H1 (cell line): Measurements from ENCODE around the gene CBY1. TPM values are rescaled to one million over a fixed set of nuclear protein-coding genes. Genes with fewer than 3 reads are reported as not detected.

ENCODE experiments used
- ASH2L ChIP-seq: fragments of 200-600, 300-600 bp; sonication (generic); IDR thresholded peaks from one replicate; pipeline ENCODE4 v1.7.1; 2017; ENCODE audit warnings: low read length
- ATF2 ChIP-seq: IDR thresholded peaks from 2 replicates; pipeline ENCODE4 v1.6.1; 2012; ENCODE audit warnings: low read length, inconsistent platforms
- BACH1 ChIP-seq: IDR thresholded peaks from 2 replicates; pipeline ENCODE4 v1.6.1; 2012; ENCODE audit warnings: low read length, improper control_type of control experiment
- BRCA1 ChIP-seq: IDR thresholded peaks from 2 replicates; pipeline ENCODE4 v1.6.1; 2012; ENCODE audit warnings: low read depth, low read length, improper control_type of control experiment
- CBX5 ChIP-seq: fragments of 300-800, 300-1000 bp; sonication (generic); IDR thresholded peaks from 2 replicates; pipeline ENCODE4 v1.7.1; 2016; ENCODE audit warnings: antibody characterized with exemption, low read length, low read depth
- CBX8 ChIP-seq: fragments of 300-800, 300-1000 bp; sonication (generic); IDR thresholded peaks from 2 replicates; pipeline ENCODE4 v1.7.1; 2016; ENCODE audit warnings: low read depth, low read length, borderline replicate concordance
- CREB1 ChIP-seq: IDR thresholded peaks from 2 replicates; pipeline ENCODE4 v1.6.1; 2012; ENCODE audit warnings: inconsistent platforms
- E2F6 ChIP-seq: IDR thresholded peaks from 2 replicates; pipeline ENCODE4 v1.6.1; 2012; ENCODE audit warnings: inconsistent platforms
- EP300 ChIP-seq, 2 experiments: IDR thresholded peaks; 1 replicate in 1 of 2; 2 replicates in 1 of 2; pipeline ENCODE4 v1.6.1; 2011 to 2012; ENCODE audit warnings: low read depth in 2 of 2, low read length in 2 of 2, mild to moderate bottlenecking in 2 of 2, borderline replicate concordance in 1 of 2, inconsistent platforms in 1 of 2, moderate library complexity in 1 of 2
- FOSL1 ChIP-seq: IDR thresholded peaks from 2 replicates; pipeline ENCODE4 v1.6.1; 2011; ENCODE audit warnings: mild to moderate bottlenecking, low read depth, low read length, moderate library complexity; ENCODE audit not compliant: insufficient read depth
- GTF2F1 ChIP-seq: IDR thresholded peaks from 2 replicates; pipeline ENCODE4 v1.6.1; 2012; ENCODE audit warnings: low read depth, low read length, improper control_type of control experiment, borderline replicate concordance
- HDAC2 ChIP-seq, 2 experiments: fragments of 300-600 bp in 1 of 2; sonication (generic) in 1 of 2; IDR thresholded peaks; 2 replicates each; pipeline ENCODE4 v1.6.1; 2011 to 2012; ENCODE audit warnings: low read depth in 2 of 2, low read length in 2 of 2, mild to moderate bottlenecking in 2 of 2, moderate library complexity in 2 of 2, borderline replicate concordance in 1 of 2, inconsistent platforms in 1 of 2
- JUN ChIP-seq: IDR thresholded peaks from 2 replicates; pipeline ENCODE4 v1.6.1; 2011; ENCODE audit warnings: low read depth, mild to moderate bottlenecking, improper control_type of control experiment, low read length
- NANOG ChIP-seq: IDR thresholded peaks from 2 replicates; pipeline ENCODE4 v1.6.1; 2011; ENCODE audit warnings: low read length, low read depth, mild to moderate bottlenecking, inconsistent platforms; ENCODE audit not compliant: insufficient read depth, poor library complexity, severe bottlenecking
- NRF1 ChIP-seq: IDR thresholded peaks from 2 replicates; pipeline ENCODE4 v1.6.1; 2011; ENCODE audit warnings: mild to moderate bottlenecking, low read depth, low read length, improper control_type of control experiment
- POLR2AphosphoS5 ChIP-seq: IDR thresholded peaks from 2 replicates; pipeline ENCODE4 v1.6.1; 2011; ENCODE audit warnings: low read depth, low read length
- RFX5 ChIP-seq: IDR thresholded peaks from 2 replicates; pipeline ENCODE4 v1.6.1; 2011; ENCODE audit warnings: low read depth, low read length, improper control_type of control experiment, borderline replicate concordance
- RXRA ChIP-seq: IDR thresholded peaks from 2 replicates; pipeline ENCODE4 v1.6.1; 2011; ENCODE audit warnings: low read depth, mild to moderate bottlenecking, low read length, moderate library complexity; ENCODE audit not compliant: insufficient read depth
- SP1 ChIP-seq: IDR thresholded peaks from 2 replicates; pipeline ENCODE4 v1.6.1; 2011; ENCODE audit warnings: low read depth, low read length
- SUZ12 ChIP-seq: fragments of 200-600 bp; sonication (generic); IDR thresholded peaks from 2 replicates; pipeline ENCODE4 v1.6.1; 2012; ENCODE audit warnings: mild to moderate bottlenecking, inconsistent platforms, low read length, moderate library complexity, mixed read lengths
- TBP ChIP-seq: IDR thresholded peaks from 2 replicates; pipeline ENCODE4 v1.6.1; 2011; ENCODE audit warnings: low read depth, low read length, improper control_type of control experiment
- ZNF274 ChIP-seq: IDR thresholded peaks from 2 replicates; pipeline ENCODE4 v1.7.0; 2012; ENCODE audit warnings: low read length, borderline replicate concordance; ENCODE audit errors: extremely low read depth
- polyA plus RNA-seq, 7 experiments: library from polyadenylated mRNA; depleted of rRNA in 3 of 7; stranded (reverse) in 5 of 7; unstranded in 2 of 7; fragments of >200 nt in 5 of 7; fragments of 200-250 nt in 2 of 7; gene quantifications; 1 replicate in 5 of 7; 2 replicates in 1 of 7; 4 replicates in 1 of 7; pipeline versions ENCODE4 v1.2.1 to v1.2.3, GENCODE V29; 2011 to 2013; ENCODE audit warnings: missing spikeins in 2 of 7, mixed read lengths in 2 of 7
- total RNA-seq: library from RNA; stranded (reverse); fragmentation: NEBNext Ultra II Directional; extraction: Animal tissue kit (Norgen Biotek cat#: 25700); gene quantifications from 2 replicates; pipeline ENCODE4 v1.2.1, GENCODE V29; 2021

The CBY1 gene
- total and polyA plus RNA-seq, 2 of the 8 experiments (the other 6 are each of a cell fraction or from before 2014, with no cell fraction given): 23.2 to 30.2 TPM

DNA sequence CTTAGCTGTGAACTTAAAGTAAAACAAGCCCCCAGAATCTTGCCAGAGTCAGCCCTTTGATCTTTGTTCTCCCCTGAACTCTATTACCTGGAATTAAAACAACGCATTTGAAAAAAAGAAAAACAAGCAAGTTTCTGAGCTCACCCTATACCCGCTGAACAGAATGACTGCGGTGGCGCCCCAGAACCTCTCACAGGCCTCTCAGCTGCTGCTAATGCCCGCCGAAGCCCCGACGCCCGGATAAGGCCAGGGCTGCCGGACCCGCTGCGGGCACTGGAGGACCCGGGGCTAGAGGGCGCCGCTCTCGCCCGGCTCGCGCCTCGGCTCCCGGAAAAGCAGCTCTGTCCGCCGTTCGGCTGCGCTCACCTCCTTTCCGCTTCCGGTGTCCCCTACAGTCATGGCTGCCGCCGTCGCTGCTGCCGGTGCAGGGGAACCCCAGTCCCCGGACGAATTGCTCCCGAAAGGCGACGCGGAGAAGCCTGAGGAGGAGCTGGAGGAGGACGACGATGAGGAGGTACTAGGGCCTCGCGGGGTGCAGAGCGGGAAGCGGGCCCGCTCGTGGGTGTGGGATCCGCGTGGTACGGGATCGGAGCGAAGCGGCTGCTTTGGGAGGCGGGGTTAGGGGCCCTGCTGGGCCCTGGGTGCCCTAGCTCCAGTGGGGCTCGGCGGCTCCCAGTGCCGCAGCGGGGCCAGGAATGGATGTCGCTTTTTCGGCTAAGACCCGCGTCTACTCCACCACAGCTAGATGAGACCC is 25.3 kb downstream of the CBY1 start, which contains the start of gene TOMM22 (continued):
- TF ChIP-seq ATF2 (0 out of 2 replicates have a peak, but pooled peaks have one; percentile 19), NANOG (no peak), BRCA1 (no peak), CREB1 (peak; percentile 63; the same call in 1 of the 2 replicates), HDAC2 (IDR thresholded peaks at IDR 0.05; ENCODE audit: borderline replicate concordance in 1 of 2, low read depth in 2 of 2, low read length in 2 of 2) (peak in 1 of 2 experiments; percentile 98; a peak in 2 of 4 replicates), POLR2AphosphoS5 (peak; percentile 94), ZNF274 (no peak), RXRA (no peak), CBX8 (no peak), EP300 (IDR thresholded peaks at IDR 0.05; ENCODE audit: borderline replicate concordance in 1 of 2, low read depth in 2 of 2, low read length in 2 of 2) (no peak), NRF1 (no peak), CBX5 (no peak), BACH1 (no peak), E2F6 (peak; percentile 48; the same call in 1 of the 2 replicates), SUZ12 (no peak), ASH2L (peak; percentile 94), TBP (peak; percentile 93), RFX5 (no peak), JUN (no peak), SP1 (no peak), GTF2F1 (peak; percentile 73; the same call in 1 of the 2 replicates), FOSL1 (no peak)
